Measurements from ENCODE around the gene EPS8L2.
A peak's percentile ranks its signal among the peaks of the same experiment; 100 is the strongest.
"Not testable (repeated sequence)": the region's sequence is repeated elsewhere in the genome, so short reads cannot be mapped to it uniquely, and the experiment has no call there.

The EPS8L2 gene

DNA sequence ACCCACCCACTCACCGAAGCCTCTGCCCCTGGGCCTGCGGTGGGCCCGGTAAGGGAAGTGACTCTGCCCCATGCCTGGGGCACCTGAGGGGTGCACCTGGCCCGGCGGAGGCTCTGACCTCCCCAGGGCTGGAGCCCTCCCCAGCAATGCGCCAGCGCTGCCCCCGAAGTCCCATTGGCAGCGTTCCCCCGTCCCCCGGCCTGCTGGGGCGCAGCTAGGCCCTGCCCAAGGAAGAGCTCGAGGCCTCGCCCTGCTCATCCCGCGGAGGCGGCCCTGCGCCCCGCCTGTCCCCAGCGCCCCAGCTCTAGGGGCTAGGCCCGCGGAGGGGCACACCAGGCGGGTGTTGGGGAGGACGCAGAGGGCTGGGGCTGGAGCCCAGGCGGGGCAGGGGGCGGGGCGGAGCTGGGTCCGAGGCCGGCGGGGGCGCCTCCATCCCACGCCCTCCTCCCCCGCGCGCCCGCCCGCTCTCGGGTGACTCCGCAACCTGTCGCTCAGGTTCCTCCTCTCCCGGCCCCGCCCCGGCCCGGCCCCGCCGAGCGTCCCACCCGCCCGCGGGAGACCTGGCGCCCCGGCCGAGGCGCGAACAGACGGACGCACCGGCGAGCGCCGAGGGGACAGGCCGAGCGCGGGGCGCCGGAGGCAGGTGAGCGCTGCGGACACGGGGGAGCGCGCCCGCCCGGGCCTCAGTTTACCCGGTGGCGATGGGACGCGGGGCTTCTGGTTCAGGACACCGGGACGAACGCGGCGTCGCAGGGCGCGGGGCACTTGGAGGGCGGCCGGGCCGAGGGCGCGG lies at the start of gene EPS8L2:
EPS8L2 (plus strand) TSS at position 586 of the 793 bp plus-strand sequence. CDS start 3,177 bp downstream, outside the sequence.
- DNase-seq, result no peak

DNA sequence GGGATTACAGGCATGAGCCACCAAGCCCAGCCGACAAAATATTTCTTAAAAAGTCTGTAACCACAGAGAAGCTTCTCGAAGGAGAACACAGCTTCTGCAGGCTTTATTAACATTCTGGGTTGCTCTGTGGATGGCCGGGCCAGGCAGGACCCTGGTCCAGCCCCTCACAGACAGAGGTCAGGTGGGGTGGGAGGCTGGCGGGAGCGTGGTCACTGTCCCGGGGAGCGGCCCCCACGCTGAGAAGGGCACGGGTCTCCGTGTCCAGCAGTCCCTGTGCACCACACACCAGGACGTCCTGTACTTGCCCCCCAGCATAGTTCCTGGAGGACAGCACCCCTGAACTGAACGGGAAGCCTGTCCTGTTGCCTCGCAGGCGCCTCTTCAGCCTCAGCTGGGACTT lies 49.6 kb upstream of the EPS8L2 start:
- no peak for DNase-seq

DNA sequence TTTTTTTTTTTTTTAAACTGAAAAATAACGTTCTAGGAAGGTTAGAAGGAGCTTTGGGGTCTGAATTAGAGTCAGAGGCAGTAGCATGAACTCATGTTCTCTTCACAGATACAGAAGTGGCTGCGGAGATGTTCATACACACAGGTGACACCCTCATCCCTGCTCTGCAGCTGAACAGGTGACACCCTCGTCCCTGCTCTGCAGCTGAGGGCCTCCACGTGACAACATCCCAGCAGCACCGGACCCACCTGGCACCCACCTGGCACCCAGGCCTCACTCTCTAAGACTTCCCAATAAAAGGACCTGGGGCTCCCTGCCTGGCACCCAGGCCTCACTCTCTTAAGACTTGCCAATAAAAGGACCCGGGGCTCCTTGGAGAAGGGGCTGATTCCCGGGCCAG lies 49.2 kb upstream of the EPS8L2 start:
- DNase-seq, result no peak

GRCh38 chr11:657691-658126 lies 48.3 kb upstream of the EPS8L2 start:
- no peak for DNase-seq

GRCh38 chr11:659532-660085 lies 46.4 kb upstream of the EPS8L2 start:
- DNase-seq, result no peak

- no peak for DNase-seq
These were observed 45.8 kb upstream of the EPS8L2 start for GRCh38 chr11:660281-660680.

DNA sequence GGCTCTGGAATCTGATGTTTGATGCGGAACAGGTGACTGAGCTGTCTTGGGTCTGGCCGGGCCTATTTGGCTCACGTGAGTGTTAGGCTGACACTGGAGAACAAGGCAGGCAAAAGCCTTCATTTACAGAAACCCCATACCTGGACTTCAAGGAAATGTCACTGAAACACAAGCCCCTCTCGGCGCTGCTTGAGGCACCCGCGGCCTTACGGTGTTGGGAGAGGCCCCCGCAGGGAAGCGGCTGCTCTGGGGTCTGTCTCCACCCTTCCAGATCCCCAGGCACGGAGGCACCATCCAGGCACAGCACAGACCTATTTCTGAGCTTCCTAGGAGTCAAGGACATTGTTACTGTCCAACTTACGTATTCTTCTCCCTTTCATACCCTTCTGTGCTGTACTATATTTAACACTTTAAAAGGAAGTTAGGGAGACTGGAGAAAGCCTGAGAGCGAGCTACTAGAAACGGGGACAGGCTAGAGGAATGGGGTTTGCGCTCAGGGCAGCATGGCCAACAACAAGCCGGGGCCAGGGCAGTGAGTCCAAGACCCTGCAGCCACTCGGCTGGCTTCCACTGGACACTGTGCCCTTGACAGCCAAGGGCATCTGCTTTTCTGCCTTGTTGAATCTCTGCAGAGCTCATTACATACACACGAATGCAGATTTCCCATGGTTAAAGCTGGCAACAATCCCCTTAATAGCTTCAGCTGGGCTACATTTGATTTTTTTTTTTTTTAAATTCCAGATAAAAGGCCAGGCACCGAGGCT lies 45.2 kb upstream of the EPS8L2 start:
- no peak for DNase-seq

GRCh38 chr11:662689-663274 lies 43.2 kb upstream of the EPS8L2 start:
- DNase-seq, result peak; percentile 16 to 67

GRCh38 chr11:665062-665703 lies 40.8 kb upstream of the EPS8L2 start:
- DNase-seq, result no peak

DNA sequence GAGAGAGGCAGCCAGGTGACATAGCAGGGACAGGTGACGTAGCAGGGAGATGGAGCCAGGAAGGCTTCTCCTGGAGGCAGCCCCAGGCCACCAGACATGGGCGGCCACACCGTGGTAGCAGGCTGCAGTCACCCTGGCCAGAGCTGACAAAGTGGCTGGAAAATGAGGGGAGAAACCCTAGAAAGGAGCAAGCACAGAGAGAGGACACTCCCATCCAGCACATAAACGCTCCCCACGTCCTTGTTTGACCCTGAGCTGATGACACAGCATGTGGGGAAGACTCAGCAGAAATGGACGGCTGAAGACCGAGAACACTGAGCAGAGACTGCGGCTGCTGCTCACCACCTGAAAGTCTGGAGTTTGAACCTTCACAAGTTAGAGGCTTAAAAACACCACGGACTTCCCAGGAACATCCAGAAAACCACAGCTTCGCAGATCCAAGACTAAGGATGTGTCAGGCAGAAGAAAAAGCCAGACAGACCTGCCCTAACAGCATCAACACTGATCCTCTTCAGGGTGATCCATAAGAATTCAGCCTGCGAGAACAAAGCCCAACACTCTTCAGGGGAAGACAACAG lies 40.2 kb upstream of the EPS8L2 start:
- DNase-seq, result no peak

GRCh38 chr11:673866-674265 lies 32.2 kb upstream of the EPS8L2 start:
- DNase-seq, result no peak

DNA sequence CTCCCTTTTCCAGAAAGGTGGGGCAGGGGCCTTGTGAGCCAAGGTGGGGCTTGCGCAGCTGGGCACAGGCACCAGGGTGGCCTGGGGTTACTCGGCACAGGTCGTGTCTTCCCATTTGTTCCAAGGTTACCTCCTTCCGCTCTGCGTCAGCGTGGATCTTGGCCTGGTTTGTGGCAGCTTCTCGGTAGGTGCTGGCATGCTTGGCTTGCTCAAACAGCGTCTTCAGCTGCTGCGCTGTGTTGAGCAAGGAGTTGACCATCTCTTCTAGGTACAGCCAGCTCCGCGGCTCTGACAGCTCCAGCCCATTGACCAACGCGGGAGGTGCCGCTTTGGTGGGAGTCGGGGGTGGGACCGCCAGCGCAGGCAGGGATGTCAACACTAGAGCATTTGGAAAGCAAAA lies 31.6 kb upstream of the EPS8L2 start:
- DNase-seq, result no peak

GRCh38 chr11:678297-678696 lies 27.7 kb upstream of the EPS8L2 start:
- no peak for DNase-seq

- DNase-seq, result no peak
These were observed 26.5 kb upstream of the EPS8L2 start for GRCh38 chr11:679271-680207.

DNA sequence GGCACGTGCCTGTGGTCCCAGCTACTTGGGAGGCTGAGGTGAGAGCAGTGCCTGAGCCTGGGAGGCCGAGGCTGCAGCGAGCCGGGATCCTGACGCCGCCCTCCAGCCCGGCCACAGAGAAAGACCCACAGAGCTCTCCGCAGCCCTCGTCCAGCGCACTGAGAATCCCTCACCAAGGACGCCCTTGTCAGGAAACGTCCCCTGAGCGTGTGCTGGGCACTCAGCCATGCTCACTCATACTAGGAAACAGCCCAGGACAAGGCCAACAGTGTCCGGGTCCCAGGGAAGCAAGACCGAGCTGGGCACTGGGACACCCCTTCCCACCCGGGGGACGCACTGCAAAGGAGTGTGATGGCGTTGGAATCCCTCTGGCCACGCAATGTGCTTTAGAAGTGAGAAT lies 25.6 kb upstream of the EPS8L2 start:
- no peak for DNase-seq

- DNase-seq, result no peak
These were observed 25.1 kb upstream of the EPS8L2 start for GRCh38 chr11:680970-681369.

DNA sequence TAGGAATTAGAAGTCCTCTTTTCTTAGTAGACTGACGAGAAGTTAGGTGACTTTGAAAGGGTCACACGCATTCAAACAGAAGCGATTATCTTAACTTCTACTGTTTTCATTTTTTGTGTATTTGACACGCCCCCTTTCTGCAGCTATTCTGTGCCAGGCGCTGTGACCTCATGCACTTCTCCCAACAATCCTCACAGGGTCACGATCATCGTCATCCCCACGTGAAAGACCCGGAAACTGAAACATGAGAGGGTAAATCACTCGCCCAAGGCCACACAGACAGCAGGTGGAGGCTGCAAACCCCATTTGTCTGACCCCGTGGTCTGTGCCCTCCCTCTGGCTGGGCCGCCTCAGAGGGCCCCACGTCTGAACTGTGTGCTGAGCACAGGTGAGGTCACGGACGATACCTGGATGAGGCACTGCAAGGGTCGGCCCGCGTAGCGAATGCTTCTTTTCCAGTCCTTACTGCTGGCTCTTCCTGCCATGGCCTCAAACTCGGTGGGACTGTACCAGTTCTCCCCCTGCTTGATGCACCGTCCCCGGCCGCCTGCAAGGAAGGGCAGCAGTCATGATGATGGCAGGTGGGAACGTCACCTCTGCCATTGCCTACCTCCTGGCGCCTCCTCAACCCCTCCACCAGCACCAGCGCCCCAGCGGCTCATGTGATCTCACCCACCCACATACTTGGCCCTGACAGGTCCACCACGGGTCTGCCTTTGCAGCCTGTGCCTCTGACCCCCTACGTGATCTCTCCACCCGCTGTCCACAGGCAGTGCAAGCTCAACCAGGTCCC lies 19.4 kb upstream of the EPS8L2 start:
- DNase-seq, result no peak

GRCh38 chr11:687751-688150 lies 18.3 kb upstream of the EPS8L2 start:
- DNase-seq, result no peak

DNA sequence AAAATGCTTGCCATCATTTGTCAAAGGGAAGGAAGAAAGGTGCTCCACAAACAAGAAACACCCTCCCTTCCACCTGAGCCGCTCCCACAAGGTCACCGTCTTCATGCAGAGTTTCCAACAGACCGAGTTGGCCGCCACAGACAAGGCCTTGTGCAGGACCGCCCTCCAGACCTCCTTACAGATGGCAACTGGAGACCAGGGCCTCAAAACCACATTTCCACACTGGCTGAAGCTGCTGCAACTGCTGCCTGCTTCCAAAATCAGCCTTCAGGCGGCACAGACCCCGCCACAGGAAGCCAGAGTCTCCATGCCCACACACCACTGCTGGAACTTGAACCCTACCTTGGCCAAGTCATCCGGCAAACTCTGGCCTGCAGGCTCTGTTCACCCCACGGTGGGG lies 17.4 kb upstream of the EPS8L2 start:
- DNase-seq, result no peak

DNA sequence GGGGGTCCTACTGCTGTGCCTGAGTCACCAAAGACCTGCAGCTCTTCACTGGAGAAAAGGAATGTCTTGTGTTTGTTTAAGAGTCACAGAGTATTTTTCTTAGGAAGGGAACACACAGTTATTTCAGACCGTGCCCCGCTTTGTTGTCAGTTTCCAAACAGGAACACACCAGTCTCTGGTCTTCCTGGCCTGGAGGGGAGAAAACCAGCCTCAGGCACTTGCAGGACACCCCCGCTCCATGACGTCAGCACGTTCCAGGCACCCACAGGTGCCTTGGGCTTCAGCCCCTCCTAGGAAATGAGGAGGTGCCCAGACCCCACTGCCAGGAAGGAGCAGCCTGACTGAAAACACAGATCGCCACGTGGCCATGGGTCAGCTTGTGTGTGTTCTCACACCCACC lies 16.4 kb upstream of the EPS8L2 start:
- DNase-seq, result no peak

DNA sequence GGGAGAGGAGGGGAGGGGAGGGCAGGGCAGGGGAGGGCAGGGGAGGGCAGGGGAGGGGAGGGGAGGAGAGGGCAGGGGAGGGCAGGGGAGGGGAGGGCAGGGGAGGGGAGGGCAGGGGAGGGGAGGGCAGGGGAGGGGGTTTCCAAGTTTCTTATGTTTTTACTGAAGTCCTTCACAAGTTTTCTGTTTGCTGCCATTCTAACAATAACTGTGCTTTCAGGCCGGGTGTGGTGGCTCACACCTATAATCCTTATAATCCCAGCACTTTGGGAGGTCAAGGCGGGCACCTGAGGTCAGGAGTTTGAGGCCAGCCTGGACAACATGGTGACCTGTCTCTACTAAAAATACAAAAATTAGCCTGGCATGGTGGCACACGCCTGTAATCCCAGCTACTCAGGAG lies 15.8 kb upstream of the EPS8L2 start:
- DNase-seq, result not testable (repeated sequence)

Data from inflammatory macrophage treated with lipopolysaccharide for 1 hour (primary cell).